Smooth muscle cell (in vitro differentiated cells): ENCODE results near the gene ROR2. TPM values are rescaled to one million over a fixed set of nuclear protein-coding genes. Genes with fewer than 3 reads are reported as not detected.
"Not testable (repeated sequence)": the region's sequence is repeated elsewhere in the genome, so short reads cannot be mapped to it uniquely, and the experiment has no call there.

ENCODE experiments used
- DNase-seq: peaks from one replicate; lab custom pipeline; 2025; ENCODE audit not compliant: unreplicated experiment; lab: John Stamatoyannopoulos, UW
- H2AFZ ChIP-seq: fragments of 200-600 bp; sonication (generic); 2 replicates; pipeline ENCODE4 v1.6.0; 2016; ENCODE audit warnings: antibody characterized with exemption, low read depth, mild to moderate bottlenecking
- H3F3A ChIP-seq: fragments of 200-600 bp; sonication (generic); 2 replicates; pipeline ENCODE4 v1.6.0; 2017; ENCODE audit warnings: antibody characterized with exemption, low read depth
- H3K27ac ChIP-seq: fragments of 200-600 bp; sonication (generic); 2 replicates; pipeline ENCODE4 v1.5.1; 2016; ENCODE audit warnings: low read depth, mild to moderate bottlenecking
- H3K27me3 ChIP-seq: fragments of 200-600 bp; sonication (generic); 2 replicates; pipeline ENCODE4 v1.6.1; 2016; ENCODE audit warnings: low read depth, mild to moderate bottlenecking
- H3K36me3 ChIP-seq: fragments of 200-600 bp; sonication (generic); 2 replicates; pipeline ENCODE4 v1.5.1; 2016; ENCODE audit warnings: low read depth
- H3K4me1 ChIP-seq: fragments of 200-600 bp; sonication (generic); 2 replicates; pipeline ENCODE4 v1.5.1; 2016; ENCODE audit warnings: low read depth
- H3K4me2 ChIP-seq: fragments of 200-600 bp; sonication (generic); 2 replicates; pipeline ENCODE4 v1.6.0; 2016; ENCODE audit warnings: mild to moderate bottlenecking
- H3K4me3 ChIP-seq: fragments of 200-600 bp; sonication (generic); 2 replicates; pipeline ENCODE4 v1.5.1; 2016; ENCODE audit warnings: mild to moderate bottlenecking
- H3K79me2 ChIP-seq: fragments of 200-600 bp; sonication (generic); 2 replicates; pipeline ENCODE4 v1.6.0; 2016; ENCODE audit warnings: low read depth, mild to moderate bottlenecking
- H3K9ac ChIP-seq: fragments of 200-600 bp; sonication (generic); 2 replicates; pipeline ENCODE4 v1.6.0; 2016; ENCODE audit warnings: low read depth
- H3K9me3 ChIP-seq: fragments of 200-600 bp; sonication (generic); replicated peaks from 2 replicates; pipeline ENCODE4 v1.5.1; 2016; ENCODE audit warnings: low read depth
- H4K20me1 ChIP-seq: fragments of 200-600 bp; sonication (generic); 2 replicates; pipeline ENCODE4 v1.6.0; 2016; ENCODE audit warnings: low read depth
- CTCF ChIP-seq: fragments of 200-600 bp; sonication (generic); IDR thresholded peaks from 2 replicates; pipeline ENCODE4 v1.5.1; 2017; ENCODE audit warnings: borderline replicate concordance, mild to moderate bottlenecking, antibody characterized with exemption; ENCODE audit not compliant: insufficient read depth, poor library complexity, severe bottlenecking
- WGBS: methylation state at CpG from one replicate; pipeline ENCODE4 v1.1.7; 2016; ENCODE audit warnings: low lambda C conversion rate; 5-methylcytosine and 5-hydroxymethylcytosine counted together
- polyA plus RNA-seq: library from polyadenylated mRNA; unstranded; fragments of >200 nt; fragmentation: Nextera tagmentation; extraction: Ambion mirVana; gene quantifications from 2 replicates; pipeline ENCODE4 v1.2.1, GENCODE V29; 2016
- total RNA-seq: library from RNA; depleted of rRNA; stranded (reverse); fragments of >200 nt; gene quantifications from 2 replicates; pipeline ENCODE4 v1.2.3, GENCODE V29; 2014

ROR2 gene
- total and polyA plus RNA-seq, 2 experiments from 2014 or later: 16.7 to 21.7 TPM

DNA sequence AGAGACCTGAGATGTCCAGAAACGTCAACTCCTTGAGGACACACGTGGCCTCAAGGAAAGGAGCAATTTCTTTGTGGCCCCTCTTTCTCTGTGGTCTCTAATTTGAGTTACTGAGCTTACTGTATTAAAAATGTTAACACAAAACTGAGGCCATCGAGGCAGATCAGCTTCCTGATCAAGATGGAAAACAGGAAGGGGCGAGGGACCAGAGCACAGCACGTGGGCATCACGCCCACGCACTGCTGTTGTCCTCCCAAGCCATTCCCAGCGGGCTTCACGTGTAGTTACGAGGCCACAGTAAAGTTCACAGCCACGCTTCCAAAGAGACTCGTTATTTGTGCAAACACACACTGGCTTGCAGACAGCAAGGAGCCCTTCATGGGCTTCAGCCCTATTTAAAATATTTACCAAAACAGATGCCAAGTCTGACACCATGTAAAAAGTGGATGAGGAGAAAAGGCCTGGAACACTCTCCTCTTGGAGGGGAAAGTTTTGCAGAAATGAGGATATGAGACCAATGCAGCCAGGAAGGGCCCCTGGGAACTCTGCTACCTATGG lies 149.5 kb downstream of the ROR2 start:
- no peak overlapping the region for H3K4me3 ChIP-seq
- H3F3A ChIP-seq: no peaks in the 10 kb centered on the region
- no peaks in the 10 kb centered on the region for H3K27me3 ChIP-seq
- no peak overlapping the region for H3K27ac ChIP-seq
- H3K4me1 ChIP-seq: peaks cover 7% of the 10 kb centered on the region
- no peak overlapping the region for H2AFZ ChIP-seq
- DNase-seq: no peak
- peaks cover 34% of the 10 kb centered on the region for H4K20me1 ChIP-seq
- 79% methylated on average over 12 of the region's 12 CpGs for WGBS
- no peak overlapping the region for H3K4me2 ChIP-seq
- no peak overlapping the region for H3K9ac ChIP-seq
- H3K9me3 ChIP-seq: no peaks in the 10 kb centered on the region
- H3K79me2 ChIP-seq: peaks cover 21% of the 10 kb centered on the region
- H3K36me3 ChIP-seq: no peaks in the 10 kb centered on the region
- no peak for TF ChIP-seq CTCF

GRCh38 chr9:91799113-91799744 lies 150.8 kb downstream of the ROR2 start:
- 92% methylated on average over 10 of the region's 10 CpGs for WGBS
- Histone ChIP-seq H3K9me3 (no peaks in the 10 kb centered on the region), H4K20me1 (peaks cover 39% of the 10 kb centered on the region), H3K4me2 (no peak overlapping the region), H3F3A (no peaks in the 10 kb centered on the region), H2AFZ (no peak overlapping the region), H3K79me2 (peaks cover 19% of the 10 kb centered on the region), H3K36me3 (no peaks in the 10 kb centered on the region), H3K27me3 (no peaks in the 10 kb centered on the region), H3K4me3 (no peak overlapping the region), H3K27ac (no peak overlapping the region), H3K9ac (no peak overlapping the region), H3K4me1 (peaks cover 7% of the 10 kb centered on the region)
- no peak for TF ChIP-seq CTCF
- no peak for DNase-seq

- H3K4me2 ChIP-seq, H3K9ac ChIP-seq, H3K27ac ChIP-seq, H3K4me3 ChIP-seq, H3K9me3 ChIP-seq, DNase-seq, H2AFZ ChIP-seq, H3K36me3 ChIP-seq, H3K4me1 ChIP-seq, H3K27me3 ChIP-seq, H3F3A ChIP-seq: not testable (repeated sequence)
- 90% methylated on average over 10 of the region's 14 CpGs for WGBS
- Histone ChIP-seq H4K20me1 (peaks cover 39% of the 10 kb centered on the region), H3K79me2 (peaks cover 16% of the 10 kb centered on the region)
These were observed 151.5 kb downstream of the ROR2 start for GRCh38 chr9:91798273-91799112.

GRCh38 chr9:91797517-91797916 lies 152.5 kb downstream of the ROR2 start:
- not testable (repeated sequence) for DNase-seq, H3K27me3 ChIP-seq, H3F3A ChIP-seq, H3K9ac ChIP-seq, H3K27ac ChIP-seq, H3K4me1 ChIP-seq, H2AFZ ChIP-seq, H3K9me3 ChIP-seq, H3K4me3 ChIP-seq, H3K36me3 ChIP-seq, H3K4me2 ChIP-seq
- Histone ChIP-seq H3K79me2 (peaks cover 24% of the 10 kb centered on the region), H4K20me1 (peaks cover 37% of the 10 kb centered on the region)
- WGBS: 100% methylated on average over 1 of the region's 2 CpGs

DNA sequence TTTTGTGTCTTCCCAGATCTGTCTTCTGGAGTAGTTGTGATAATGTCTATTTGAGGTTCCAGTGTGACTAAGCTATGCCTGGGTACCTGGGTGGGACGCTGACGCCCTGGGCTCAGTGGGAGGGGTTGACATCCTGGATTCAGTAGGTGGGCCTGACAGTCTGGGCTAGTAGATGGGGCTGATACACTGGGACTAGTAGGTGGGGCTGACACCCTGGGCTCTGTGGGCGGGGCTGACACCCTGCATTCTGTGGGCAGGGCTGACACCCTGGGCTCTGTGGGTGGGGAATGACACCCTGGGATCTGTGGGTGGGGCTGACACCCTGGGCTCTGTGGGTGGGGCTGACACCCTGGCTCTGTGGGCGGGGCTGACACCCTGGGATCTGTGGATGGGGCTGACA lies 153.5 kb downstream of the ROR2 start:
- Histone ChIP-seq H3K79me2 (peaks cover 23% of the 10 kb centered on the region), H4K20me1 (peaks cover 36% of the 10 kb centered on the region)
- H3K9me3 ChIP-seq, DNase-seq, H3K4me3 ChIP-seq, H3K27ac ChIP-seq, H2AFZ ChIP-seq, H3K4me2 ChIP-seq, H3K4me1 ChIP-seq, H3K27me3 ChIP-seq, H3F3A ChIP-seq, H3K36me3 ChIP-seq, H3K9ac ChIP-seq: not testable (repeated sequence)
- WGBS: 83% methylated on average over 3 of the region's 4 CpGs
